ENCODE measurements around the gene B3GLCT.
"Not testable (repeated sequence)": the region's sequence is repeated elsewhere in the genome, so short reads cannot be mapped to it uniquely, and the experiment has no call there.

B3GLCT gene

DNA sequence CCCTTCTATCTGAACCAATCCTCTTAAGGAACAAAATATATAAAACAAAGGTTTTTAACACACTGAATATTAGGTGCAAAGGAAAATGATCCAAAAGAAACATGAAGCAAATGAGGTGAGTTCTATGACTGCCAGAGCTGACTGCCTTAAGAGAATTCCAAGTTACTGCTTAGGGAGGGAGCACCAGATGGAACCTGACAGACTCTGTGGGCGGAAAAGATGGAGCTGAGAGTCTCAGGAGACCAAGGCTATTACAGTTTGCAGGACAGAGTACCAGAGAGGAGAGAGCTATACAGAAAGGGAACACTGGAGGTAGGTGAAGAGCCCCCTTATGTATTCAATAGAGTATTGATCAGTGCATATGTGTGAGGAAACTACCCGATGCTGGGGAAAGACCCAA, 87.2 kb downstream of the B3GLCT start:
- DNase-seq = no peak

DNA sequence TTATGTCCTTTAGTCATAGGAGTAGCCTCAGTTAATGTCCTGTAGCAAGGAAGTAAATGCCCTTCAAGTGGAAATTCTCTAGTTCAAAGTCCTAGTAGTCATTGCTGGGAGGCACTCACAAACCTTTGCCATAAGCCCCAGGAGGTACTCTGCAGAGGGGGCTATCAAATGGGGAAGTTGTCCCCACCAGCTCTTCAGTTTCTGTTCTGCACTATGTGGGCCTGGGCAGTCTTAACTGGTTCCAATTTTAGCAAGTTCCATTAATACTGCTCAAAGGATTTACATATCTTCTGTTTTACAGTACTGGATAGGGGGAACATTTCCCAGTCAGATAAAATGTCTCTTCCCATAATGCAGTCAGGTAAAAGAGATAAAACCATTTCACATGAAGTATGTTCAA, 101.3 kb downstream of the B3GLCT start:
- no peak for DNase-seq

DNA sequence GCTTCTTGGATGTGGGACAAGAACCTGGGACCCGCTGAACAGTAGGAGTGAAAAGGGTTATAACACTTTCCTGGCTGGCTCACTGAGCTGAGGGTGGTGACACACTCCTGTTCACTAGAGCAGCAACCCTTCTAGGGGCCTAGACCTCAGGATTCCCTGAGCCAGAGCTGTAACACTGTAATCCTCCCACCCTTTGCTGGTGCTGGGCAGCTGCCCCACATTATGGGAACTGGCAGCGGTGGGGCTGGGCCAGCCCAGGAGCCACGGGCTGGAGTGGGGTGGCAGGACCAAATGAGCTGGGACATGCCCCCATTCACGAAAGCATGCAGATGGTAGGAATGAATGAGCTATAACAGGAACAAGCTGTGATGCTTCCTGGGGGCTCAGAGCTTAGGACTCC, 110.6 kb downstream of the B3GLCT start:
- no peak for DNase-seq

DNA sequence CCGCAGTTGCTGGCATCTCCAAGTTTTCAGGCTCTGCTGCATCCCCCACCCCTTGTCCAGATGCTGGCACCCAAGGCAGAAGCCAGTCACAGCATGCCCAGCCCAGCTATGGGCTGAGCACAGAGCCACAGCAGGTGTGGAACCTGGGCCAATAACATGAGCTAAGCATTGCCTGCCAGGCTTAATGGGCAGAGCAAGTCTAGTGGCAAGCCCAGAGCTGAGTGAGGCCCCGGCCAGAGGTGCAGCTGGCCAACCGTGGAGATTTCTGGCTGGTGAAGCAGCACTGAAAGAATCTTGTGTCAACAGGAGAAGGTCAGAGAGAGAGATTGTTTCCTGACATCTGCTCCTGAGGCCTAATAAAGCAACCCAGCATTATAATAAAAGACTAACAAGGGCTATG, 111.0 kb downstream of the B3GLCT start:
- no peak for DNase-seq

DNA sequence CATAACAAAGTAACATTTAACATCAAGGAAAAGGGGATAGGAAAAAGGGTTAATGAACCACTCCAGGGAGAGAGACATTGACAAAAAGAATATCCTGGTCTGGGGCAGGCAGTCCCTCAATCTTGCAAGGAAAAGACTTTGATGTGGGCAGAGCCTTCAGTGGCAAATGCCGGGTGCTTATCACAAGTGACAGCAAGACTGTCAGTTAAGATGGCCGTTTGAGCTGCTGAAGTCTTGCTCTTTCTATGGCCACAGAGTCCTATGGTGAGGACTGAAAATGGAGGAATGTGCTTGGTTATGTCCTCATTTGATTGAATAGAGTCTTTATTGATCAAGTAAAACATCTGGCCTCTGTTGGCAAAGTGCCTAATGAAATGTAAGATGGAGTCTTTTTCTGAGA, 112.1 kb downstream of the B3GLCT start:
- no peak for DNase-seq

DNA sequence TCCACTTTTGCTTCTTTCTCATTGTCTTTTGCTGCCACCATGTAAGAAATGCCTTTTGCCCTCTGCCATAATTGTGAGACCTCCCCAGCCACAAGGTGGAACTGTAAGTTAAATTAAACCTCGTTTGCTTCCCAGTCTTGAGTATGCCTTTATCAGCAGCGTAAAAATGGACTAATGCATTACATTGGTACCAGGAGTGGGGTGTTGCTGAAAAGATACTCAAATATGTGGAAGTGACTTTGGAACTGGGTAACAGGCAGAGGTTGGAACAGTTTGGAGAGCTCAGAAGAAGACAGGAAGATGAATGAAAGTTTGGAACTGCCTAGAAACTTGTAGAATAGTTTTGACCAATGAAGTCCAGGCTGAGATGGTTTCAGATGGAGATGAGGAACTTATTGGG, 115.2 kb downstream of the B3GLCT start:
- no peak for DNase-seq

DNA sequence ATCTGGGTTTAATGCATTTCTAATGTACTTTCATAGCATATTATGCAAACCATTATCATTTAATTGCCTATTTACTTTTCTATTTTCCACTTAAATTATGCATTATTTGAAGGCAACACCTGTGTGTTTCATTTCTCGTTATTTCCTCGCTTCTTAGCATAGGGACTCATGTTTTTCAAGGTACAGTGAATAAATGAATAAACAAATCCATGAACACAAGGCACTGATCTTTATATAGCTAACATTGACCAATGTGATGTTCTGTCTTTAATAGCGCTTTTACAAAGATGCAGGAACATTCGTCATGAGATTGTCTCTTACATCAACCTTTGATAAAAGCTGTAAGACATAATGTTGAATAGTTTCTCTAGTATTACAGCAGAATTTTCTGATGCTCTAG, 121.2 kb downstream of the B3GLCT start:
- no peak for DNase-seq

DNA sequence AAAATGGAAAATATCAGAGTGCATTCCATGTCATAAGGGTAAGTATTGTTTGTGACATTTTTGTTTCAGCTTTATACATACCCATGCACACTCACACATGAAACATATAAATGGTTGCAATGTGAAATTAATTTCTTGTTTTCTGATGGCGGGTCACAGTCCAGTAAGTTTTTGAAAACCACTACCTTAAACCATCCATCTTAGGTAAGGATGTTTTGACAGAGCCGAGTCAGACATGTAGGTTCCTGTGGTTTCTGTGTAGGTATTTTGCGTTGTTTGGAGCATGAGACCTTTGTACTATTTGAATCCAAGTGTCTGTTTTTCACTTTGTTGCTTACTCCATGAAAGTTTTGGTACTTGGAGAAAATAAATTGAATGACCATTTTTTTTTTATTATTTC, 121.7 kb downstream of the B3GLCT start:
- DNase-seq = no peak

DNA sequence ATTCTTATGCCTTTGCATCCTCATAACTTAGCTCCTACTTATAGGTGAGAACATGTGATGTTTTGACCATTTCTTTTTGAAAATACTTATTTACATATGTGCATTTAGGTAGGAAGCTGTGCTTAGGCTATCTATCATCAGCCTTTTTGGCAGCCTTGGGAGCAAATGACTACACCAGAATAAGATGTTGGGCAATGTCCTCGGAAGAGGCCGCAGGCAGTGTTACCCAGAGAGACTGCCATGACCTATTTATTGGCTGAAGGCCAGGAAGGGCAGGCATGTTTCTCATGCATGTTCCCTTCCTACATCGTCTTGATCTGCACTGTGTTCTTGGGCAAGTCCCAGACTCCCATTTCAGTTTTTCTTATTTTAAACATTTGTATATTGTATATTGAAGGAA, 122.3 kb downstream of the B3GLCT start:
- DNase-seq = no peak

DNA sequence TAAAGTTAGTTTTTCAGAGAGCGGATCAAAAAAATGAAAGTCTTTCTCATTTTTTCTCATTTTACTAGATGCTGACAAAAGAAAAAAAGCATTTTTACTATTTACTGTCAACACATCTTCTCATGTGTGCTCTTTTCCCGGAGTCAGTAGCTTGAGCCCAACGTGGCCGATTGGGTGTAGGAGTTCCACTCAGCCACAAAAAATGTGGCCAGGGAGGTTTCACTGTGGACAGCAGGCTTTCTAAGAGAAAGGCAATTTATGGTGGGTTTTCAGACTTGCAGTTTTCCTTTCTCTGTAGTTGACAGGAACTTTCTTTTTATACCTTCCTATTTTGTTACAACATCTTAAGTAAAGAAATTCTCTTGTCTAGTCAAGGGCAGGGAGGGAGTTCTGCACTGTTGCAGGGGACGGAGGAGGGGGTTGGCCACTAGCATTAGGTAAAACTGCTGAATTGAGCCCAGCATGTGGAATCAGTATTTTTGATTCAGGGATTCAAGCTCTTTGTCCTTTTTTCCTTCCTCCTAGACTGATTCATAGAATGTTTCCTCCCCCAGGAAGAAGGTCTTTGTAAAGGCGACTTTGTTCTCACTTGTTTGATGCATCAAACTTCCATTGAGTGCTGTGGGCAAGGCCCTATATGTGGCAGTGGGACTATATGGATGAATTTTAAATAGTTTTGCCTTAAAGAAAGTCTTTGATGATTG, 123.1 kb downstream of the B3GLCT start:
- DNase-seq = no peak

DNA sequence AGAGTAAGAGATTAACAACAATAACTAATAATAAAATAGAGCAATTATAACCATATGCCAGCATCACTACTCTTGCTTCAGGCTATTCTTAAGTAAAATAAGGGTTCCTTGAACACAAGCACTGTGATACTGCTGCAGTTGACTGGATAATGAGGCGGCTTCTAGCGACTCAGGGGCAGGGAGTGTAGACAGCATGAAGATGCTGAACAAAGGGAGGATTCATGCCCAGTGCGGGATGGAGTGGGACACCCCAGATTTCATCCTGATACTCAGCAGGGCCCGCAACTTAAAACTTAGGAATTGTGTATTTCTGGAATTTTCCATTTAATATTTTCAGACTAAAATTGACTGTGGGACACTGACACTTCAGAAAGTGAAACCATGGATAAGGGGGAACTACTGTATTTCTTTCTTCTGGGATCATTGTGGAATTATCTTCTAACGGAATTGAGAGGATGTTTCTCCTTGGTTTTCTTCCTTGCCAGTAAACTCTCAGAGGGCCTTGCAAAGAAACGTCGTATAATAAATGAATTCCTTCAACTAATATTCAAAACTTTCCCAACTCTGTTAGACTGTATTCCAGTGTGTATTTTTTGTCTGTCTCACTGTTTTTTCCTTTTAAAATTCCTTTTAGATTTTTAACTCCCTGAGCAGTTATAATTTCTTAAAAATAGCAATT, 127.5 kb downstream of the B3GLCT start:
- no peak for DNase-seq

DNA sequence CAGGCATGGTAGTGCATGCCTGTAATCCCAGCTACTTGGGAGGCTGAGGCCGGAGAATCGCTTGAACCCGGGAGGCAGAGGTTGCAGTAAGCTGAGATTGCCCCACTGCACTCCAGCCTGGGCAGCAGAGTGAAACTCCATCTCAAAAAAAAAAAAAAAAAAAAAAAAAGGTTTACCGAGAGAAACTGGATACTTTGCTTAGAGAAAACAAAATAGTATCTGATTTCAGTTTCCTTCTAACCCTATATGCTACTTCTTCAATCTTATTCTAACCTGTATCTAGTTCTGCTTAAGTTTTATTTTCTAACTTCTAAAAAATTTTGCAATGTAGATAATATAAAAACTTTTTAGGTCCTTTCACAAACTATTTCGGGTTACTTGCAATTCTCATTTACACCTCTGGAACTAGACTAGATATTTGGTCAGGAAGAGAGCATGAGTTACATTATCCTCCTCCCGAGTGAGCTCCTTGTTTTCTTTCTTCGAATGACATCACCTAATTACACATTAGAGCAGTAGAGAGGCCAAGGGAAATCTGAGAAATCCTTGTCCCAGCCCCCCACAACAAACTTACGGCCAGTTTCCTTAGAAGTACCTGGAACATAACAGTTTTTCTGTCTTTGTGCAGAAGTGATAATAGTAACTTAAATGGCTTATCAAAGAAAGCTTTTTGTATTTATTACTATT, 128.9 kb downstream of the B3GLCT start:
- no peak for DNase-seq

DNA sequence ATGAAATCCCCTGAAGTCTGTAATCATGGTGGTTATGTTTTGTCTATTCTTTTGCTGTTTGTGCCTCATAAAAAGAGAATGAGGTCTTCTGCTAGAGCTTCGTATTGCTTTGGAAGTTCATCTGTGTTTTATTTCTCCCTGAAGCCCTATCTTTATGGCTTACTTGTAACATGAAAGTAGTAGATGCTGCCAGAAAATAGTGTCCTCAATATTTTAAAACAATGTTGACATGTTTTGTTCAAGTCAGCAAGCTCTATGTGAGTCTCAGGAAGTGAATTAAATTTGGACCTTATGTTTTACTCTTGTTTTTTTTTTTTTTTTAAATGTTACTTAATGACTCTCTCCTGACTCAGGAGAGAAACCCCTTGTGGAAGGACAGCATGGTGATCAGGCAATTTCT, 130.5 kb downstream of the B3GLCT start:
- no peak for DNase-seq

DNA sequence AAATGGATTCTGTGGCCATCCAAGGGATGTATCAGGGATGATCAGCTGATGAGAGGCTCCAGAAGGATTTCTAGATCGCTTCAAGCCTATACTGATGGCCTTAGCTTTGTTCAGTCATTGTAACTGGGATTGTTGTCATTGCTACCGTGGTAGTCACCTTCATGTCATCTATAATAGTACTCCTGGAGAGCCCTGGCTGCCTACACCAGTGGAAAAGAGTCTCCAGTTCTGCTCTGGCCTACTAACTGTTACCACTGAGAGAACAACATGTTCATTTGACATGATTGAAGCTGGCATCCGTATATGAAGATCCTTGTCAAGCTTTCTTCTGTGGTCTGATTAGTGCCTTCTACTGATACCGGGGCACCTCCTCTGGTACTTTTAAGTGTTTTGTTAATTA, 131.3 kb downstream of the B3GLCT start:
- no peak for DNase-seq

DNA sequence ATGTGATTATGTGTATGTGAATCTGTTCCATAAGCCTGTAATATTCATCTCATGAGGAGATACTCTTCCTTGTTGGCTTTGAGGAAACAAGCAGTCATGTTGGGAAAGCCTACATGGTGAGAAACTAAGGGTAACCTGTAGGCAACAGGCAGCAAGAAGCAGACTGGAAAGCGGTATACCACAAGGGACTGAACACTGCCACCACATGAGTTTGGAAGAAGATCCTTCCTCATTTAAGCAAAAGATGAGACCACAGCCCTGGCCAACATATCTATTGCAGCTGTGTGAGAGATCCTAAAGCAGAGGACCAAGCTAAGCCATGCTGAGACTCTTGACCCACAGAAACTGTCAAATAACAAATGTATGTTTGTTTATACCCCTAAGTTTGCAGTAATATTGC, 134.8 kb downstream of the B3GLCT start:
- DNase-seq = no peak

DNA sequence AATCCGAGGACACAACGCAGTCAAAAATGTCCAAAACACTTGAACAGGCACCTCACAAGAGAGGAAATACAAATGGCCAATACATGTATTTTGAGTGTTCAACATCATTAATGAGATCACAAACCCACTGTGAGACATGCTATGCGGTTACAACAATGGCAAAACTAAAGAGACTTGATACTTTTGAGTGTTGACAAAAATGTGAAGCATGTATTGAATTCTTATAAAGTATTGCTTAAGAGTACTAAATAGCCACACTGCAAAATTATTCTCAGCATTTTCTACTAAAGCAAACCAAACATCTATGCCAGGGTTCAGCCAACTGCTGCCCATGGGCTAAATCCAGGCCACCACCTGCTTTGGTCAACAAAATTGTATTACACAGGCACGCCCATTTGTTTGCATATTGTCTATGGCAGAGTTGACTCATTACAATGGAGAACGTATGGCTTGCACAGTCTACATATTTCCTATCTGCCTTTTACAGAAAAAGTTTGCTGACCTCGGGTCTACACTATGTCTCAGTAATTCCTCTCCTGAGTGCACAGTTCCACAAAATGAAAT, 135.3 kb downstream of the B3GLCT start:
- DNase-seq = no peak

DNA sequence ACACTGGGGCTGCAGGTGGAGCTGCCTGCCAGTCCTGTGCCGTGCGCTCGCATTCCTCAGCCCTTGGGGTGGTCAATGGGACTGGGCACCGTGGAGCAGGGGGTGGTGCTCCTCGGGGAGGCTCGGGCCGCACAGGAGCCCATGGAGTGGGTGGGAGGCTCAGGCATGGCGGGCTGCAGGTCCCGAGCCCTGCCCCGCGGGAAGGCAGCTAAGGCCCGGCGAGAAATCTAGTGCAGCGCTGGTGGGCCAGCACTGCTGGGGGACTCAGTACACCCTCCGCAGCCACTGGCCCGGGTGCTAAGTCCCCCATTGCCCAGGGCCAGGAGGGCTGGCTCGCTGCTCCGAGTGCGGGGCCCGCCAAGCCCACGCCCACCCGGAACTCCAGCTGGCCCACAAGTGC, 139.8 kb downstream of the B3GLCT start:
- not testable (repeated sequence) for DNase-seq

DNA sequence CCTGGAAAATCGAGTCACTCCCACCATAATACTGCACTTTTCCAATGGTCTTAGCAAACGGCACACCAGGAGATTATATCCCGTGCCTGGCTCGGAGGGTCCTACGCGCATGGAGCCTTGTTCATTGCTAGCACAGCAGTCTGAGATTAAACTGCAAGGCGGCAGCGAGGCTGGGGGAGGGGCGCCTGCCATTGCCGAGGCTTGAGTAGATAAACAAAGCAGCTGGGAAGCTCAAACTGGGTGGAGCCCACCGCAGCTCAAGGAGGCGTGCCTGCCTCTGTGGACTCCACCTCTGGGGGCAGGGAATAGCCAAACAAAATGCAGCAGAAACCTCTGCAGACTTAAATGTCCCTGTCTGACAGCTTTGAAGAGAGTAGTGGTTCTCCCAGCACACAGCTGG, 141.1 kb downstream of the B3GLCT start:
- not testable (repeated sequence) for DNase-seq

DNA sequence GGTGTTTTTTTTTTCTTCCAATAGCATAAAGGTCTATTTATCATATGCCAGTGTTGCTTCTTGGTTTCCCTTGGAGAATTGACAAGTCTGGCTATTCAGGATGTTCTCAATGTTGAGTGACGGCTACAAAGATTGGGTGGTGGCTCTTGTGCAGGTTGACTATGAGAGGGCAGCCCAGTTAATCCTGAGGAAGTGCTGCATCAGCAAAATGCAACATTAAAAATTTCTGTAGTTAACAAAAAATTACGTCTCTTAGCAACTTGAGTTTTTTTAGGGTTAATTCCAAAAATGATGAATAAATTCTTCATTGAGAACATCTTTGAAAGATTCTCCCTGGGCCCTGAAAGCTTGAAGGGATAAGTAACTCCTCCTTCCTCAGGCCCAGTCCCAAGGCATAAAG, 147.1 kb downstream of the B3GLCT start:
- no peak for DNase-seq

DNA sequence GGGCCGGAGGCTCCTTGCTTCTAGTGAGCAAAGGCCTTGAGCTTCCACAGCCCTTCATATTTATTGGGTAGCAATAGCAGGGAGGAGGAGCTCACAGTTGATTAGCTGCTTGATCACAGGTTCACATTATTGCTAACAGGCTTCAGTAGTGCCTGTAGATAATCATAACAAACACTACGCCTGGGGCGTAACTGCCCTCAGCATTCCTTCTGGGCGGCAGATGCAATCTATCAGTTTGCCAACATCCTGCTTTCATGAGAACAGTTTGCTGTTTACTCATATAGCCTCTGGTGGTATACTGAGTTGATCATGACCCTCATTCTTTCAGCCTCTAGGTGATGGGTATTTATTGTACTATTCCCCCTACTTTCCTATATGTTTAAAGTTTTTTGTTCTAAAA, 149.4 kb downstream of the B3GLCT start:
- no peak for DNase-seq

DNA sequence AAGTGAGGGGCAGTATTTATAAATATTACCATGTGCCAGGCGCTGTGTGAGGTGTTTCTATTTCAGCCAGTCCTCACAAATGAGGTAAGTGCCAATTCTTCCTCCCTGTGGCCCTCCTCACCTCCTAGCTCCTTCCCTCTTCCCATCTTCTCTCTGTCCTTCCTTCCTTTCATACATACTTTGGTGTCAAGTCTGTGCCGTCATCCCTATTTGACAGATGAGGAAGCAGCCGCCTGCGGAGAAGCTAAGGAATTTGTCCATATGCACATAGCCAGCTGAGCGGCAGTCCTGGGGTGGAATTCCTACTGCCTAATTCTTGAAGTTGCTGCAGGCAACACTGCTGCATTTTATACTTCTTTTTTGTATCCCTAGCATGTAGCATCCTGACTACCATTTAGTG, 150.8 kb downstream of the B3GLCT start:
- no peak for DNase-seq

DNA sequence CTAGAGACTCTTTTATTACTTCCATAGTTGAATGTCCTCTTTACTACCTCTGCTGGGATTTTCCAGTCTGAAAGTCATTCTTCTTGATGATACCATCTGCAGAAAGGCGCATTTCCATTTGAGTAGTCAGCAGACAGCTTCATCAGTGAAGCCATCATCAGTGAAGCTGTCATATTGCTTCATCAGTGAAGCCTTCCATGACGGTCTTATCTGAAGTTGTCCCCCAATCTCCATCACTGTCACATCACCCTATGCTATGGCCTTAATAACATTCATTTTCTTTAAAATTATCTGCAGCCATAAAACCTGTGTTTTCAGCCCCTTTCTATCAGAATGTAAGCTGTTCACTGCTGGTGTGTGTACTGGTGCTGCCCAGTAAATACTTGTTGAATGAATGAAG, 151.6 kb downstream of the B3GLCT start:
- no peak for DNase-seq

DNA sequence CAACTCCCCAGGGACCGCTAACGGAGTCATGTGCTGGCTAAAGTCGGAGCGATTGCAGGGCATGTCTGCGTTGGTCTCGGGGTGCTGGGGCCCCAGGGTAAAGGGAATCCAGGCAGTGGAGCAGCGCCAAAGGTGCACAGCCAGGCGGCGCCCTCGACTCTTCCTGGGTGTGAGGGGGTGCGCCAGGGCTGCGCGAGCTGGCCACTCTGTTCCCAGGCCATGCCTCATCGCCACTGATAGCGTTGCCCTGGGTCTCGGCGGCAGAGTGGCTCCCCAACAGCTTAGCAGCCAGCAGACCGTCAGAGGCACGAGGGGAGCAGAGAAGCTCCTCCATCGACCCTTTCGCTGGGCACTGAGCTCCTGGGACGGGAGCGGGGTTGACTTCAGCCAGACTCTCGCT, 152.7 kb downstream of the B3GLCT start:
- DNase-seq = no peak

DNA sequence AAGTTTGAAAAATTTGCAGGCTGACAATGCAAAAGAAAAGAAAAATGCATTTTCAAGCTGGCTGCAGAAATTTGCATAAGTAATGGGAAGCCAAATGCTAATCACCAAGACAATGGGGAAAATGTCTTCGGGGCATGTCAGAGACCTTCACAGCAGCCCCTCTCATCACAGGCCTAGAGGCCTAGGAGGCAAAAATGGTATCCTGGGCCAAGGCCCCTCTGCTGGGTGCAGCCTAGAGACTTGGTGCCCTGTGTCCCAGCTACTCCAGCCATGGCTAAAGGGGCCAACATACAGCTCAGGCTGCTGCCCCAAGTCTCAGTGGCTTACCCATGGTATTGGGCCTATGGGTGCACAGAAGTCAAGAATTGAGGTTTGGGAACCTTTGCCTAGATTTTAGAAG, 155.2 kb downstream of the B3GLCT start:
- DNase-seq = no peak

Data from cortex of kidney (tissue), 1 donor.